Retinal pigment epithelial cell (primary cell): ENCODE data around the gene CD82.

Source experiments
- DNase-seq: peaks from one replicate; pipeline ENCODE4 v3.0.0-alpha.2; 2010; ENCODE audit warnings: low read depth
- H3K4me3 ChIP-seq: 2 replicates; pipeline ENCODE4 v1.5.1; 2011; ENCODE audit warnings: mild to moderate bottlenecking, low read length, control low read depth, moderate library complexity
- CTCF ChIP-seq: conservative IDR thresholded peaks from 2 replicates; pipeline ENCODE4 v1.5.1; 2011; ENCODE audit warnings: low read depth, low read length, control low read depth, inconsistent platforms

Gene CD82

DNA sequence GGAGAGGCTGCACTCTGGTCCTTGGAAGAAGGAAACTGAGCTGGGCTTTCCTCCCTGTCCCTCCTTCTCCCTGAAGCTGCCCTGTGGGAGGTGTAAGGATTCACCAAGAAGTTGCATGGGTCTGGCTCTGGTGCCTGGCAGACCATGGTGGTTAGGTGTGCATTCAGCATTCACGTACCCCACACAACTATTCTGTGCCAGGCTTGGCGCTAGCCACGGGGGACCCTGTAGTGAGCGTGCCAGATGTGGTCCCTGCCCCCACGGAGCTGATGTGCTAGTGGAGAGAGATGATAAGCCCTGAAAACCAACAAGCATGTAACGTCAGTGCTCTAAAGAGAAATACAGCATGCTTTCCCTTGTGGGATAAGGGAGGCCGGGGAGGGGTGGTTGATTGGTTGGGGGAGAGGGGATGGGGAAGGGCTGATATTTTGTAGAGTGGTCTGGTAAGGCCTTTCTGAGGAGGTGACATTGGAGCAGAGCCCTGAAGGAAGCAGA lies 48.9 kb downstream of the CD82 start:
- no peak for DNase-seq
- TF ChIP-seq CTCF: no peak
- H3K4me3 ChIP-seq: no peak overlapping the region

GRCh38 chr11:44615041-44615755 lies 49.7 kb downstream of the CD82 start:
- H3K4me3 ChIP-seq: no peak overlapping the region
- DNase-seq: no peak
- TF ChIP-seq CTCF: no peak

- DNase-seq: no peak
- no peak overlapping the region for H3K4me3 ChIP-seq
- no peak for TF ChIP-seq CTCF
Measured at GRCh38 chr11:44615913-44616791, 50.7 kb downstream of the CD82 start.

GRCh38 chr11:44617671-44618461 lies 52.4 kb downstream of the CD82 start:
- no peak for TF ChIP-seq CTCF
- DNase-seq: no peak
- H3K4me3 ChIP-seq: no peak overlapping the region

- H3K4me3 ChIP-seq: no peak overlapping the region
- no peak for DNase-seq
- no peak for TF ChIP-seq CTCF
Measured at GRCh38 chr11:44618561-44619425, 53.3 kb downstream of the CD82 start.

- no peak overlapping the region for H3K4me3 ChIP-seq
- no peak for TF ChIP-seq CTCF
- DNase-seq: no peak
Measured at GRCh38 chr11:44620328-44620725, 54.9 kb downstream of the CD82 start.
